Sciatic nerve (tissue), 2 donors: ENCODE data around the gene FGF22. TPM values are rescaled to one million over a fixed set of nuclear protein-coding genes. Genes with fewer than 3 reads are reported as not detected.
"Not testable (repeated sequence)": the region's sequence is repeated elsewhere in the genome, so short reads cannot be mapped to it uniquely, and the experiment has no call there.

Source experiments
- ATAC-seq: fragments of 200-7000 bp; cut with Tn5 transposase; one replicate; pipeline ENCODE4 v1.9.1; 2020; ENCODE audit warnings: mild to moderate bottlenecking, moderate library complexity
- DNase-seq: peaks from one replicate; pipeline ENCODE4 v3.0.0-alpha.2; 2020; ENCODE audit warnings: low spot score
- intact Hi-C: fragments of 100-400 bp; cut with DNase I; formaldehyde crosslinking; loops from one replicate; pipeline ENCODE4 v1.14.2; 2022
- total RNA-seq: library from RNA; stranded (reverse); fragmentation: NEBNext Ultra II Directional; extraction: Animal tissue kit (Norgen Biotek cat#: 25700); gene quantifications from one replicate; pipeline ENCODE4 v1.2.1, GENCODE V29; 2021
- donor health status: DM: no; HTN: no; CAD: no.
- donor health status: DM: no; HTN: no; CAD: no.

FGF22 gene
- total RNA-seq, 1 donor from 2014 or later = 3.2 TPM

- DNase-seq, intact Hi-C loops, ATAC-seq: not testable (repeated sequence)
These were observed 34.4 kb upstream of the FGF22 start for GRCh38 chr19:605061-605971.

- ATAC-seq (no peak), DNase-seq (no peak)
- intact Hi-C loops = no loop called here
These were observed 32.2 kb upstream of the FGF22 start for GRCh38 chr19:607301-608154.

GRCh38 chr19:608155-609003 lies 31.3 kb upstream of the FGF22 start:
- intact Hi-C loops = no loop called here
- ATAC-seq = no peak
- no peak for DNase-seq

GRCh38 chr19:609004-609346 lies 30.7 kb upstream of the FGF22 start:
- DNase-seq = peak; percentile 79
- ATAC-seq = peak; percentile 11
- intact Hi-C loops = no loop called here

GRCh38 chr19:610071-610800 lies 29.4 kb upstream of the FGF22 start:
- ATAC-seq = peak; percentile 13
- intact Hi-C loops = no loop called here

GRCh38 chr19:610801-611480 lies 28.7 kb upstream of the FGF22 start:
- peak; percentile 88 for ATAC-seq
- intact Hi-C loops = no loop called here
- DNase-seq = peak; percentile 75

More at GRCh38 chr19:610071-610800, 29.4 kb upstream of the FGF22 start:
- DNase-seq = no peak

- DNase-seq (no peak), ATAC-seq (no peak)
- intact Hi-C loops = no loop called here
These were observed 28.2 kb upstream of the FGF22 start for GRCh38 chr19:611481-611868.

GRCh38 chr19:612941-613340 lies 26.7 kb upstream of the FGF22 start:
- intact Hi-C loops = no loop called here
- DNase-seq = no peak
- ATAC-seq = no peak

- ATAC-seq (no peak), DNase-seq (no peak)
- intact Hi-C loops = no loop called here
These were observed 25.7 kb upstream of the FGF22 start for GRCh38 chr19:613732-614567.

- intact Hi-C loops = no loop called here
- no peak for ATAC-seq
- no peak for DNase-seq
These were observed 24.1 kb upstream of the FGF22 start for GRCh38 chr19:615619-616018.

GRCh38 chr19:616062-616700 lies 23.5 kb upstream of the FGF22 start:
- no peak for DNase-seq
- intact Hi-C loops = no loop called here
- ATAC-seq = no peak

- DNase-seq = peak; percentile 65
- intact Hi-C loops = no loop called here
- ATAC-seq = no peak
These were observed 22.7 kb upstream of the FGF22 start for GRCh38 chr19:616747-617526.

- no peak for ATAC-seq
These were observed 22.0 kb upstream of the FGF22 start for GRCh38 chr19:617551-618246.

GRCh38 chr19:618247-618619 lies 21.4 kb upstream of the FGF22 start:
- DNase-seq = no peak
- no peak for ATAC-seq
- intact Hi-C loops = no loop called here

More at GRCh38 chr19:617551-618246, 22.0 kb upstream of the FGF22 start:
- intact Hi-C loops = no loop called here
- DNase-seq = no peak

GRCh38 chr19:618674-619285 lies 20.9 kb upstream of the FGF22 start:
- no peak for ATAC-seq
- DNase-seq = peak; percentile 57
- intact Hi-C loops = no loop called here
